Parathyroid adenoma (tissue), 2 donors: ENCODE measurements around the gene IGDCC3.

ENCODE experiments used
- H2AFZ ChIP-seq: fragments of 300-600 bp; sonication (generic); one replicate; pipeline ENCODE4 v1.7.0; 2017; ENCODE audit warnings: antibody characterized with exemption, mild to moderate bottlenecking
- H3K27ac ChIP-seq: fragments of 300-600 bp; sonication (generic); one replicate; pipeline ENCODE4 v1.7.0; 2017
- H3K27me3 ChIP-seq: fragments of 300-600 bp; sonication (generic); one replicate; pipeline ENCODE4 v1.7.0; 2017; ENCODE audit warnings: low read length; ENCODE audit not compliant: control insufficient read depth, insufficient read depth
- H3K36me3 ChIP-seq: fragments of 300-600 bp; sonication (generic); one replicate; pipeline ENCODE4 v1.7.0; 2017; ENCODE audit warnings: low read length; ENCODE audit not compliant: control insufficient read depth, insufficient read depth
- H3K4me1 ChIP-seq: fragments of 300-600 bp; sonication (generic); one replicate; pipeline ENCODE4 v1.7.0; 2017; ENCODE audit warnings: control low read depth
- H3K4me2 ChIP-seq: fragments of 300-600 bp; sonication (generic); one replicate; pipeline ENCODE4 v1.7.0; 2017; ENCODE audit warnings: low read length
- H3K4me3 ChIP-seq: fragments of 300-600 bp; sonication (generic); one replicate; pipeline ENCODE4 v1.7.0; 2017; ENCODE audit warnings: low read depth, low read length
- H3K79me2 ChIP-seq: fragments of 300-600 bp; sonication (generic); one replicate; pipeline ENCODE4 v1.7.0; 2017; ENCODE audit warnings: control low read depth
- H3K9ac ChIP-seq: fragments of 300-600 bp; sonication (generic); one replicate; pipeline ENCODE4 v1.7.0; 2017; ENCODE audit warnings: mild to moderate bottlenecking
- H3K9me3 ChIP-seq: fragments of 300-600 bp; sonication (generic); one replicate; pipeline ENCODE4 v1.7.0; 2017; ENCODE audit warnings: low read length; ENCODE audit not compliant: control insufficient read depth
- TF ChIP-seq, protein P1 (sequence below): fragments of 300-600 bp; sonication (generic); IDR thresholded peaks from one replicate; pipeline ENCODE4 v1.7.0; 2017; ENCODE audit warnings: antibody characterized with exemption, mild to moderate bottlenecking
- donor health status: primary hyperparathyroidism.

Gene IGDCC3

DNA sequence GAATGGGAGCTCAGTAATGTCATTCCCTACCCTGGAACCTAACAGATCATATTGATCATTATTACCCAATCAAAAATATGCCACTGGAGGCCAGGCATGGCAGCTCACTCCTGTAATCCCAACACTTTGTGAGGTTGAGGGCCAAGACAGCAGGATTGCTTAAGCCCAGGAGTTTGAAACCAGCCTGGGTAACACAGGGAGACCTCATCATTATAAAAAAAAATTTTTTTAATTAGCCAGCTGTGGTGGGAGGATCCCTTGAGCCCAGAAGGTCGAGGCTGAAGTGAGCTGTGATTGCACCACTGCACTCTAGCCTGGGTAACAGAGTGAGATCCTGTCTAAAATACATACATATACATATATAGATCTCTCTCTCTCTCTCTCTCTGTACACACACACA lies 34.8 kb upstream of the IGDCC3 start:
- Histone ChIP-seq H2AFZ (no peak overlapping the region), H3K4me3 (no peak overlapping the region), H3K9me3 (no peaks in the 10 kb centered on the region), H3K9ac (no peak overlapping the region), H3K36me3 (no peaks in the 10 kb centered on the region), H3K79me2 (no peaks in the 10 kb centered on the region), H3K4me2 (no peak overlapping the region), H3K4me1 (no peaks in the 10 kb centered on the region), H3K27ac (no peak overlapping the region), H3K27me3 (no peaks in the 10 kb centered on the region)
- TF ChIP-seq, protein P1, sequence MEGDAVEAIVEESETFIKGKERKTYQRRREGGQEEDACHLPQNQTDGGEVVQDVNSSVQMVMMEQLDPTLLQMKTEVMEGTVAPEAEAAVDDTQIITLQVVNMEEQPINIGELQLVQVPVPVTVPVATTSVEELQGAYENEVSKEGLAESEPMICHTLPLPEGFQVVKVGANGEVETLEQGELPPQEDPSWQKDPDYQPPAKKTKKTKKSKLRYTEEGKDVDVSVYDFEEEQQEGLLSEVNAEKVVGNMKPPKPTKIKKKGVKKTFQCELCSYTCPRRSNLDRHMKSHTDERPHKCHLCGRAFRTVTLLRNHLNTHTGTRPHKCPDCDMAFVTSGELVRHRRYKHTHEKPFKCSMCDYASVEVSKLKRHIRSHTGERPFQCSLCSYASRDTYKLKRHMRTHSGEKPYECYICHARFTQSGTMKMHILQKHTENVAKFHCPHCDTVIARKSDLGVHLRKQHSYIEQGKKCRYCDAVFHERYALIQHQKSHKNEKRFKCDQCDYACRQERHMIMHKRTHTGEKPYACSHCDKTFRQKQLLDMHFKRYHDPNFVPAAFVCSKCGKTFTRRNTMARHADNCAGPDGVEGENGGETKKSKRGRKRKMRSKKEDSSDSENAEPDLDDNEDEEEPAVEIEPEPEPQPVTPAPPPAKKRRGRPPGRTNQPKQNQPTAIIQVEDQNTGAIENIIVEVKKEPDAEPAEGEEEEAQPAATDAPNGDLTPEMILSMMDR, result no peak

DNA sequence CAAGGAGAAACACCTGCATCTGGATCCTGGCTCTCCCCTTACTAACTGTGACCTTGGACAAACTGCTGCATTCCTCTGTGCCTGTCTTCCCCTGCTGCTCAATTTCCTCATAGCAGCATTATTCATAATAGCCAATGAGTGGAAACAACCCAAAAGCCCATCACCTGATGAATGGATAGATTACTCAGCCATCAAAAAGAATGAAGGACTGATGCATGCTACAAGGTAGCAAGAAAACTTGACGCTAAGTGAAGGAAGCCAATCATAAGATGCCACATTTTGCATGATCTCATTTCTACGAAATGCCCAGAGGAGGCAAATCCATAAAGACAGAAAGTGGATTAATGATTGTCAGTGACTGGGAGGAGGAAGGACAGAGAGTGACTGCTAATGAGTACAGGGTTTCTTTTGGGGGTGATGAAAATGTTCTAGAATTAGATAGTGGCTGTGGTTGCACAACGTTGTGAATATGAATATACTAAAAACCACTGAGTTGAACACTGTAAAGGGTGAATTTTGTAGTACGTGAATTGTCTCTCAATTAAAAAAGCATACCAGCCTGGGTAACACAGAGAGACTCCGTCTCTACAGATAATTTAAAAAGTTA lies 33.8 kb upstream of the IGDCC3 start:
- H3K36me3 ChIP-seq, result no peaks in the 10 kb centered on the region
- H3K79me2 ChIP-seq, result no peaks in the 10 kb centered on the region
- TF ChIP-seq, protein P1, result no peak
- no peak overlapping the region for H3K9ac ChIP-seq
- no peak overlapping the region for H2AFZ ChIP-seq
- H3K4me1 ChIP-seq, result no peaks in the 10 kb centered on the region
- H3K9me3 ChIP-seq, result no peaks in the 10 kb centered on the region
- H3K4me3 ChIP-seq, result no peak overlapping the region
- no peak overlapping the region for H3K4me2 ChIP-seq
- H3K27me3 ChIP-seq, result no peaks in the 10 kb centered on the region
- H3K27ac ChIP-seq, result no peak overlapping the region

DNA sequence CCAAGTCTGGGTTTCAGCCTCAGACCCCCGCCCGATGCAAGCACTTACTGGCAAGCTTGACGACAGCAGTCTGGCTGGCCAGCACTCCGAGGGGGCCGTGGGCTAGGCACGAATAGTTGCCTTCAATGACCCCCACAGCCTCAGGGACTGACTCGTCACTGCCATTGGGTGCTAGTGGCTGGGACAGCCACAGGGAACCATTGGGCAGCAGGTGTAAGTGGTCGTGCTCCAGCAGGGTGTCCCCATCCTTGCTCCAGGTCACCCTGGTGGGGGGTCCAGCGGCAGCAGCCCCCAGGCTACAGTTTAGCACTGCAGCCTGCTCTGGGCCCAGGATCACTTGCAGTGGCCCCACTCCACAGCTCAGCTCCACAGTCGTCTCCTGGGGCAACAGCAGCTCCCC lies 33.2 kb upstream of the IGDCC3 start:
- Histone ChIP-seq H3K4me2 (no peak overlapping the region), H3K9me3 (no peaks in the 10 kb centered on the region), H3K36me3 (no peaks in the 10 kb centered on the region), H3K27ac (no peak overlapping the region), H3K9ac (no peak overlapping the region), H3K27me3 (no peaks in the 10 kb centered on the region), H3K79me2 (no peaks in the 10 kb centered on the region), H3K4me3 (no peak overlapping the region), H2AFZ (no peak overlapping the region), H3K4me1 (no peaks in the 10 kb centered on the region)
- TF ChIP-seq, protein P1, result no peak

DNA sequence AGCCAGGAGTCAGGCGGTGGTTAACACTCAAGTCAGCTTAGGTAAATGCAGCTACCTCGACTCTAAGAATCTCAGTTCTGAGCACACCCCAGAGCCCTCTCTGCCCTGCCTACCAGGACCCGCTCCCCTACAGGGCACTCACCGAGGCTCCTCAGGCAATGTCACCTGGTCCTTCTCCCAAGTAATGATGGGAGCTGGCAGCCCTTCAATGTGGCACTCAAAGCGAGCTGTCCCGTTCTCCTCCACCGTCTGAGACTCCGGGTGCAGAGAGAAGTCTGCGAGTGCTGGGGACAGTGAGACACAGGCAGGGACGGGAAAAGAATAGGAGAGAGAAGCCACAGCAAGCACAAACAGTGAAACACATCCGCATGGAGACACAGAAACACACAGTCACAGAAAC lies 32.2 kb upstream of the IGDCC3 start:
- no peaks in the 10 kb centered on the region for H3K4me1 ChIP-seq
- H3K79me2 ChIP-seq, result no peaks in the 10 kb centered on the region
- H3K36me3 ChIP-seq, result no peaks in the 10 kb centered on the region
- no peak overlapping the region for H2AFZ ChIP-seq
- H3K4me3 ChIP-seq, result no peak overlapping the region
- H3K4me2 ChIP-seq, result no peak overlapping the region
- H3K27ac ChIP-seq, result no peak overlapping the region
- TF ChIP-seq, protein P1, result no peak
- no peaks in the 10 kb centered on the region for H3K9me3 ChIP-seq
- H3K9ac ChIP-seq, result no peak overlapping the region
- no peaks in the 10 kb centered on the region for H3K27me3 ChIP-seq

DNA sequence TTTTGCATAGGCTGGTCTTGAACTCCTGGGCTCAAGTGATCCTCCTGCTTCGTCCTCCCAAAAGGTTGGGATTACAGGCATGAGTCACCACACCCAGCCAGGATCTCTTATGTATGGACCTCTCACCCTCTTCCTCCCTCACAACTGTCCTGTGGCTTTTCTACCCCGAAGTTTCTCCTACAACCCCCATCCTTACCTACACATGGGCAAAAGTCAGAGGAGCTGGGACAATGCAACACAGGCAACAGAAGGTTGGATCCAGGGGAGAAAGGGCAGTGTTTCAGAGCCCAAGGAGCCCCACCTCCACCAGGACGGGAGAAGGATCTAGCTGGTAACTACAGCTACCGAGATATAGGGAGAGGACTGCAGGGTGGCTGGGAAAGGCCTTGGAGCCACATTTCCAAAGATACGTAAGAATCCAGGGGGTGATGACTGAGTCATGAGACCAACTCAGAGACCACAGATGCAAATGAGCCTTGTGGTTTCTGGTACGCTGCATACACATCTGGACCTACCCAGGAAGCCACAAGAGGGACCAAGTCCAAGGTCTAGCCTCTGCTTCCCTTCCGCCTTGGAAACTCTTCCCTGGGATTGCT lies 31.3 kb upstream of the IGDCC3 start:
- no peaks in the 10 kb centered on the region for H3K27me3 ChIP-seq
- no peak overlapping the region for H3K27ac ChIP-seq
- no peak overlapping the region for H3K4me3 ChIP-seq
- no peaks in the 10 kb centered on the region for H3K36me3 ChIP-seq
- TF ChIP-seq, protein P1, result no peak
- no peak overlapping the region for H3K9ac ChIP-seq
- H2AFZ ChIP-seq, result no peak overlapping the region
- H3K79me2 ChIP-seq, result no peaks in the 10 kb centered on the region
- no peak overlapping the region for H3K4me2 ChIP-seq
- H3K9me3 ChIP-seq, result no peaks in the 10 kb centered on the region
- H3K4me1 ChIP-seq, result no peaks in the 10 kb centered on the region
